Activated naive CD4-positive, alpha-beta T cell treated with anti-CD3 and anti-CD28 coated beads, Interleukin-2, amount 50 U/mL, for 24 hours (primary cell): Measurements from ENCODE around the gene ZNF362.
"Not testable (repeated sequence)": the region's sequence is repeated elsewhere in the genome, so short reads cannot be mapped to it uniquely, and the experiment has no call there.

Experiments used
- H3K27ac Mint-ChIP-seq: one replicate; pipeline ENCODE4 v1.8.0; 2021; ENCODE audit warnings: mild to moderate bottlenecking, mixed read lengths
- H3K27me3 Mint-ChIP-seq: one replicate; pipeline ENCODE4 v1.8.0; 2021; ENCODE audit warnings: mixed read lengths
- H3K36me3 Mint-ChIP-seq: one replicate; pipeline ENCODE4 v1.8.0; 2021; ENCODE audit warnings: mixed read lengths
- H3K4me1 Mint-ChIP-seq: one replicate; pipeline ENCODE4 v1.8.0; 2021; ENCODE audit warnings: mixed read lengths
- H3K4me3 Mint-ChIP-seq: one replicate; pipeline ENCODE4 v1.8.0; 2021; ENCODE audit warnings: mild to moderate bottlenecking, mixed read lengths
- H3K9me3 Mint-ChIP-seq: one replicate; pipeline ENCODE4 v1.8.0; 2021; ENCODE audit warnings: mixed read lengths

Gene ZNF362

DNA sequence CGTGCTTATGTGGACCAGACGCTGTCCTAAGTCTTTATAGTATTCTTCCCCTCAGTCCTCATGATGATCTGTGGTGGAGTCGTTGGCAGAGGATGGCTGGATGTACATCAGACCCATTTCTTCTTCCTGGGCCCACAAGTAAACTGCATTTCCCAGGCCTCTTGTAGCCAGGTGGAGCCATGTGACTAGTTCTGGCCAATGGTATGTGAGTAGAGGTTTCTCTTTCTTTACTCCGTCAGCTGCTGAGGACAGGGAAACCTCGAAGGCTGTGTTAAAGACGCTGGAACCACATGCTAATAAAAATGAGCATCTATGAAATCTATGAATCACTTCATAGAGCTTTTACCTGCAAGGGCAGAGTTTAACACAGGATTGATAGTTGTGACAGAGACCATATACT is 18.7 kb upstream of the ZNF362 start:
- no peaks in the 10 kb centered on the region for H3K9me3 Mint-ChIP-seq
- H3K4me1 Mint-ChIP-seq, result peaks cover 4% of the 10 kb centered on the region
- H3K27ac Mint-ChIP-seq, result no peak overlapping the region
- no peaks in the 10 kb centered on the region for H3K36me3 Mint-ChIP-seq
- no peaks in the 10 kb centered on the region for H3K27me3 Mint-ChIP-seq
- H3K4me3 Mint-ChIP-seq, result no peak overlapping the region

DNA sequence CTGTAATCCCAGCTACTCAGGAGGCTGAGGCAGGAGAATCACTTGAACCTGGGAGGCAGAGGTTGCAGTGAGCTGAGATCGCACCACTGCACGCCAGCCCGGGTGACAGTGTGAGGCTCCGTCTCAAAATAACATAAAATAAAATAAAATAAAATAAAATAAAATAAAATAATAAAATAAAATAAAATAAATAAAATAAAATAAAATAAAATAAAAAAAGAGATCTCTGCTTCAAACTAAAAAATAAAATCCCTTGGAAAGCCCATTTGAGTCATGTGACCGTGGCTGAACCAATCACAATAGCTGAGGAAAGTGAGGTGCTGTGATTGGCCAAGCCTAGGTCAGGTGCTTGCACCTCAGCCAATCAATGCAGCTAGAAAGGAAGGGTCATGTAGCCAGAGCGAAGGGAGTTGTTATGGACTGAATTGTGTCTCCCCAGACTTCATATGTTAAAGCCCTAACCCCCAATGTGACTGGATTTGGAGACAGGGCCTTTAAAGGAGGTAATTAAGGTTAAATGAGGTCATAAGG is 18.0 kb upstream of the ZNF362 start:
- not testable (repeated sequence) for H3K9me3 Mint-ChIP-seq, H3K27me3 Mint-ChIP-seq, H3K27ac Mint-ChIP-seq, H3K4me1 Mint-ChIP-seq, H3K36me3 Mint-ChIP-seq, H3K4me3 Mint-ChIP-seq

DNA sequence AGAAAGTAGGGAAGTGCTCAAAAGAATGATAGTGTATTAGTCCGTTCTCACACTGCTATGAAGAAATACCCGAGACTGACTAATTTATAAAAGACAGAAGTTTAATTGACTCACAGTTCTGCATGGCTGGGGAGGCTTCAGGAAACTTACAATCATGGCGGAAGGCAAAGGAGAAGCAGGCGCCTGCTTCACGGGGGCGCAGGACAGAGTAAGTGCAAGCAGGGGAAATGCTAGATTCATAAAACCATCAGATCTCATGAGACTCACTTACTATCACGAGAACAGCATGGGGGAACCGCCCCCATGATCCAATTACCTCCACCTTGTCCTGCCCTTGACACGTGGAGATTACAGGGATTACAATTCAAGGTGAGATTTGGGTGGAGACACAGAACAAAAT is 16.9 kb upstream of the ZNF362 start:
- not testable (repeated sequence) for H3K4me3 Mint-ChIP-seq, H3K27ac Mint-ChIP-seq, H3K9me3 Mint-ChIP-seq, H3K4me1 Mint-ChIP-seq, H3K27me3 Mint-ChIP-seq, H3K36me3 Mint-ChIP-seq

DNA sequence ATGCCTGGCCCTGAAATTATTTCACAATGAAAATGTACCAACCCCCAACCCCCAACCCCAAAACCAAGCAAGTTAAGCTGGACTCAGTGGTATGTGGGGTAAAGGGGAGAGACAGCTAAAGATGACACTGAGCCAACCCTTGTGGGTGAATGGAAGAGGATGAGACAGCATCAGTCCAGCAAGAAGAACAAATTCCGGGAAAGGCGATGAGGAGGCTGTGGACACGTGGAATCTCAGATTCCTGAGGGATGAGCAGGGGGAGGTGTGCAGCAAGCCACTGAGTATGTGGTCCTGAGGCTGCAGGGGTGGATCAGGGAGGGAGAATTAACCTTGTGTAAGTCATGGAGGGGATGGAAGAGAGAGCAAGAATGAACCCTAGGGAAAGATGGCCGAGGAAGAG is 14.4 kb upstream of the ZNF362 start:
- Mint-ChIP-seq H3K36me3 (no peaks in the 10 kb centered on the region), H3K9me3 (no peaks in the 10 kb centered on the region), H3K4me3 (no peak overlapping the region), H3K27ac (no peak overlapping the region), H3K27me3 (no peaks in the 10 kb centered on the region), H3K4me1 (peaks cover 4% of the 10 kb centered on the region)

DNA sequence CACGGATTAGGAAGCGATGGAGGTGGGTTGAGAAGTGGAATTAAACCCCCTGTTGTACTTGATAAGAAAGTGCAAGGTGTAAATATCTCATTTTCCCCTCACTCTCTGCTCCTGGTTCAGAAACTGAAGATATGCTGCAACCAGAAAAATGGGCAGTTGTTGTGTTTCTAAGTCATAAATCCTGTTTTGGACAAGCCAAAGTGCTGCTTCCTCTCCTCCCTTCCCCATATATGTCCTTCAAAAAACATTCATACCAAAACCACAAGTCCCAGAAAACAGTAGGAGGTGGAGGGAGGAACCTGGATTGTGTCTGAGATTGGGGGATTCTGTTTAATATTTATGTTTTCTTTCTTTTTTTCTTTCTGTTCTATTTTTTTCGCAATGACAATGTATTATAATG is 13.6 kb upstream of the ZNF362 start:
- H3K27me3 Mint-ChIP-seq, result no peaks in the 10 kb centered on the region
- H3K9me3 Mint-ChIP-seq, result no peaks in the 10 kb centered on the region
- peaks cover under 1% of the 10 kb centered on the region for H3K4me1 Mint-ChIP-seq
- no peak overlapping the region for H3K27ac Mint-ChIP-seq
- H3K4me3 Mint-ChIP-seq, result no peak overlapping the region
- H3K36me3 Mint-ChIP-seq, result no peaks in the 10 kb centered on the region

DNA sequence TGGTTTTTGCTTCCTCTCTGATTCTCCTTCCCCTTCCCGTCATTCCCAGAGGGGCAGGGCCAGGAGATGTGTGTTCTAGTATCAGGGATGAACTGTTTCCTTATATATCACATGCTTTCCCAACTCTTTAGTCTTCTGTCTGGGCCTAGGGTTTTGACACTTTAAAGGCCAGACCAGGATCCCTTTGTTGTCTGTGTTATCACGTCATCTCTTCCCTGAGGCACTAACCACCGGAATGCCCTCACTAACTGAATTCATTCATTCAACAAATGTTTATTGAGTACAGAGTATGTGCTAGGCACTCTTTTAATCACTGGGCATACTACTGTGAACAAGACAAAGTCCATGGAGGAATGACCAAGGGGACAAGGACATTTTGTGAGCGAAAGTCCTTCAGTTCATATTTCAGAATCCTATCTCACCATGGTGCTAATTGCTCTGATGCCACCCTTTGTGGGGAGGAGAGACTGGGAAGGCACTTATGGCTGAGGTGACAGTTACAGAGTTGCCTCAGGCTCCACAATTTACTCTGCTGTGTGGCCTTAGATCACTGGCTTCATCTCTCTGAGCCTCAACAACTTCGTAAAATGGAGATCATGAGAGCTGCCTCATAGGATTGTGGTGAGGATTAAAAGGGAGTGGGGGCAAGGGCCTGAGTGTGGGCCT is 12.0 kb upstream of the ZNF362 start:
- H3K9me3 Mint-ChIP-seq, result no peaks in the 10 kb centered on the region
- H3K27me3 Mint-ChIP-seq, result no peaks in the 10 kb centered on the region
- H3K4me3 Mint-ChIP-seq, result no peak overlapping the region
- H3K36me3 Mint-ChIP-seq, result no peaks in the 10 kb centered on the region
- H3K27ac Mint-ChIP-seq, result no peak overlapping the region
- H3K4me1 Mint-ChIP-seq, result no peaks in the 10 kb centered on the region

DNA sequence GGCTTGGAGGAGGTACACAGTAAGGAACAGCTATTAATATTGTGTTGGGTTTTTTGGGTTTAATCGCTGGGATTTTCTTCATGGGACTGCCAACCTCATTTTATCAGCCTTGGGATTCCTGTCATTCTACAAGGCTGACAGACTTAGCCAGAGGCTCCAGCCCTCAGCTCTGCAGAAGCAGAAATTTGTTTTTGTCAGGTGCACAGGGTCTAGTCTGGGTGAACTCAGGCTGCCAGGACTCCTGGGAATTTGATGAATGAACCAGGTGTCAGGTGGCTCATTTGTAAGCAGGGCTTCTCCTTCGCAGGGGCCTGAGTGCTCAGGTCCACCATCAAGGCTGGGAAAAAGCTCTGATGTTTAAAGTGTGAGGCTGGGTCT is 11.5 kb upstream of the ZNF362 start:
- Mint-ChIP-seq H3K4me3 (no peak overlapping the region), H3K27ac (no peak overlapping the region), H3K9me3 (no peaks in the 10 kb centered on the region), H3K4me1 (no peaks in the 10 kb centered on the region), H3K27me3 (no peaks in the 10 kb centered on the region), H3K36me3 (no peaks in the 10 kb centered on the region)

DNA sequence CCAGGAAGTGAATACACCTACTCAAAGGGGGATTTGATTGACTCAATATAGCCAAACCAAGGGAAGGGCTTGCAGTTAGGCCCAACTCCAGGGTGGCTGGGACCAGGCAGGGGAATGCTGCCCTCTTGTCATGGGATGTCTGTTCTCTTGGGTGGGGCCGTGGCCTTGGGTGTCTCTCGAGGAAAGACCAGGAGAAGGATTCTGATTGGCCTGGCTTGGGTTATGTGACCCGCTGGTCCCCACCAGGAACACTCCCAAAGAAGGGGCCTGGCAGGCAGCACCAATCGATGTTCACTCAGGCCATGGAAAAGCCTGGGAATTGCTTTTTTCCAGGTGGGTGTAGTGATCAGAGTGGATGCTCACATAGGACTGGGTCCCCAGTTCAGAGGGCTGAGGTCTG is 10.1 kb upstream of the ZNF362 start:
- H3K36me3 Mint-ChIP-seq, result no peaks in the 10 kb centered on the region
- no peaks in the 10 kb centered on the region for H3K9me3 Mint-ChIP-seq
- no peaks in the 10 kb centered on the region for H3K27me3 Mint-ChIP-seq
- H3K27ac Mint-ChIP-seq, result no peak overlapping the region
- no peak overlapping the region for H3K4me3 Mint-ChIP-seq
- no peaks in the 10 kb centered on the region for H3K4me1 Mint-ChIP-seq

DNA sequence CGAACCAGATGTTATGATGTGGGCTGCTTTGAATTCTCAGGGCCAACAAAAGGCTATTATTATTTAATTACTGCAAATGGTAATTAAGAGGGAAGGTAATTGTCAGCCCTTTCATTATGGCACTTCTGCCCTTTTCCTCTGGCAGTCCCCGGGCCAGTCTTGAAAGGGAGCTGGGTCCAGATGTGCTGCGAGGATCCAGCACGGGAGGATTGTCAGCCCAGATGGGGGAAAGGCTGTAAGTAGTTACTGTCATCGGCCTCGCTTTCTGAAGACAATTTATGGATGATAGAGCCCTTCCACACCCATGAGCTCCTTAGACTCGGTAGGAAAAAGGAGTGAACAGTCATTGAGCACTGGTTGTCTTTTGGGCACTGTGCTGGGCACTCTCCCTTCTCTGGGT is 8.7 kb upstream of the ZNF362 start:
- H3K4me1 Mint-ChIP-seq, result no peaks in the 10 kb centered on the region
- H3K27me3 Mint-ChIP-seq, result no peaks in the 10 kb centered on the region
- H3K4me3 Mint-ChIP-seq, result no peak overlapping the region
- H3K27ac Mint-ChIP-seq, result no peak overlapping the region
- no peaks in the 10 kb centered on the region for H3K9me3 Mint-ChIP-seq
- H3K36me3 Mint-ChIP-seq, result no peaks in the 10 kb centered on the region

DNA sequence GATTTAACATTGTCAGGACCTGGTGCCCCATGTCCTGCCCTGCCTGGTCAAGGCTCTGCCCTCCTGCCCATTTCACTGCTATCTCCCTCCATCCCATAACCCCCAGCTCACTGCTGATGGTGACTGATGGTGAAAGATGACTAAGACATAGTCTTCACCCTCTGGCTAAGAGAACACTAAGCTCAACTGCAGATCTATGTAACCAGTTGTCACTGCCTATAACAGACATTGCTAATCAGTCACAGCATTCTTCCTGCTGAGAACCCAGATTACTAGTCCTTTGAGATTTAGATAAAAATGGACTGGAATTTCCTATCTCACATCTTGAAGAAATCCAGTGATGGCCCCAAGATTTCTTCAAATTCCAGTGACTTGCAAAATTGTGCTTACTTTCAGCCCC is 8.0 kb upstream of the ZNF362 start:
- no peaks in the 10 kb centered on the region for H3K36me3 Mint-ChIP-seq
- no peaks in the 10 kb centered on the region for H3K4me1 Mint-ChIP-seq
- no peaks in the 10 kb centered on the region for H3K27me3 Mint-ChIP-seq
- H3K9me3 Mint-ChIP-seq, result no peaks in the 10 kb centered on the region
- no peak overlapping the region for H3K4me3 Mint-ChIP-seq
- H3K27ac Mint-ChIP-seq, result no peak overlapping the region

DNA sequence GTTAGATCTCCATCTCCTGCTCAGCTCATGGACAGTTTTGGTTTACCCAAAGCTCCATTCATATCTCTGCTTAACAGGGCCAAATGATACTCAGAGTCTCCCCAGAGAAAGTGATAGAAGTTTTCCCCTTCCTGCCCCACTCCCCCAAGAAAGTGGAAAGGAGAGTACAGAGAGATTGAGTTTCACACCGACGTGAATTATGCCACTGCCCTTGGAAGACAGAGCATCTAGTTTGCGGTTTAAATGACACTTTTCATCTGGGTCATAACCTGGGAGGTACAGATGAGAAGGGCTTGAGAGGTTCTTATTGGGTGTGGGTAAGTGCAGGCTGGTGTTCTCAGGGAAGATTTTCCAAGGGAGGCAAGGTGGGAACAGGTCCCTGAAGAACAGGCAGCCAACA is 6.9 kb upstream of the ZNF362 start:
- H3K36me3 Mint-ChIP-seq, result no peaks in the 10 kb centered on the region
- H3K27ac Mint-ChIP-seq, result no peak overlapping the region
- H3K4me1 Mint-ChIP-seq, result no peaks in the 10 kb centered on the region
- H3K4me3 Mint-ChIP-seq, result no peak overlapping the region
- no peaks in the 10 kb centered on the region for H3K27me3 Mint-ChIP-seq
- H3K9me3 Mint-ChIP-seq, result no peaks in the 10 kb centered on the region

DNA sequence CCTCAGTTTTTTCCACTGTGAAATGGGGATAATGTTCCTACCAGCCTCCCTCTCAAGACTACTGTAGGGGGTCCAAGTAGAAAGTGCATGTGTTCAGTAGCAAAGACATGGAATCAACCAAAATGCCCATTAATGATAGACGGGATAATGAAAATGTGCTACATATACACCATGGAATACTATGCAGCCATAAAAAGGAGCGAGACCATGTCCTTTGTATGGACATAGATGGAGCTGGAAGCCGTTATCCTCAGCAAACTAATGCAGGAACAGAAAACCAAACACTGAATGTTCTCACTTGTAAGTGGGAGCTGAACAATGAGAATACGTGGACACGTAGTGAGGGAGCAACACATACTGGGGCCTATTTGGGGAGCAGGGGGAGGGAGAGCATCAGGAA is 6.1 kb upstream of the ZNF362 start:
- no peak overlapping the region for H3K4me3 Mint-ChIP-seq
- no peak overlapping the region for H3K27ac Mint-ChIP-seq
- H3K9me3 Mint-ChIP-seq, result no peaks in the 10 kb centered on the region
- no peaks in the 10 kb centered on the region for H3K36me3 Mint-ChIP-seq
- no peaks in the 10 kb centered on the region for H3K27me3 Mint-ChIP-seq
- no peaks in the 10 kb centered on the region for H3K4me1 Mint-ChIP-seq

DNA sequence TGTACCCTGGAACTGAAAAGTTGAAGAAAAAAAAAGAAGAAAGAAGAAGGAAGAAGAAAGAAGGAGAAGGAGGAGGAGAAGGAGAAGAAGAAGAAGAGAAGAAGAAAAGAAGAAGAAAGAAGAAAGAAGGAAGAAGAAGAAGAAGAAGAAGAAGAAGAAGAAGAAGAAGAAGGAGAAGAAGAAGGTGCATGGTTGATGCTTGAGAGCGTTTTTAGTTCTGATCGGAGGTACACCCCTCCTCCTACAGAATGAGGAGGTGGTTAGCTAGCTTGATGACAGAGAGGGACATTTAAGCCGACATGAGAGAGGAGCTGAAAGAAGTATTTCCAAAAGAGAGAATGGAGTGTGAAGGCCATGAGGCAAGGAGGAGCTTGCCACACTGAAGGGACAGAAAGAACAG is 5.6 kb upstream of the ZNF362 start:
- no peaks in the 10 kb centered on the region for H3K27me3 Mint-ChIP-seq
- H3K27ac Mint-ChIP-seq, result peak overlapping the region; percentile 24
- H3K9me3 Mint-ChIP-seq, result no peaks in the 10 kb centered on the region
- H3K4me1 Mint-ChIP-seq, result no peaks in the 10 kb centered on the region
- H3K36me3 Mint-ChIP-seq, result no peaks in the 10 kb centered on the region
- no peak overlapping the region for H3K4me3 Mint-ChIP-seq

DNA sequence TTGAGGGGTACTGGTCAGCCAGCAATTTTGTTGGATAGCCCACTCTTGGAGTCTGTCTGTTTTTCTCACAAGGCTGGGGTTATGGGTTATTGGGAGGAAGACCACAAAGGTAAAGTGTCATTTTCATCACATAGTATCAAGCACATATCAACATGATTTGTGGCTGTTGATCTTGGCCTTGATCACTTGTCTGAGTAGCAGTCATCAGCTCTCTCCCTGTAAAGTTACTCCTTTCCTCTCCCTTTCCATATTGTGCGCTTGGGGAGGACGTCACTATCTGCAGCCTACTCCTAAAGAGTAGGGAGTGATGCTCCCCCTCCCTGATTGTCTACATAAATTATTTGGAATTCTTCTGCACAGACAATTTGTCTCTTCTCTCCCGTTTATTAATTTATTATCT is 1.8 kb upstream of the ZNF362 start:
- Mint-ChIP-seq H3K4me3 (no peak overlapping the region), H3K36me3 (no peaks in the 10 kb centered on the region), H3K27ac (peak overlapping the region; percentile 85), H3K9me3 (no peaks in the 10 kb centered on the region), H3K27me3 (no peaks in the 10 kb centered on the region), H3K4me1 (peaks cover 22% of the 10 kb centered on the region)

DNA sequence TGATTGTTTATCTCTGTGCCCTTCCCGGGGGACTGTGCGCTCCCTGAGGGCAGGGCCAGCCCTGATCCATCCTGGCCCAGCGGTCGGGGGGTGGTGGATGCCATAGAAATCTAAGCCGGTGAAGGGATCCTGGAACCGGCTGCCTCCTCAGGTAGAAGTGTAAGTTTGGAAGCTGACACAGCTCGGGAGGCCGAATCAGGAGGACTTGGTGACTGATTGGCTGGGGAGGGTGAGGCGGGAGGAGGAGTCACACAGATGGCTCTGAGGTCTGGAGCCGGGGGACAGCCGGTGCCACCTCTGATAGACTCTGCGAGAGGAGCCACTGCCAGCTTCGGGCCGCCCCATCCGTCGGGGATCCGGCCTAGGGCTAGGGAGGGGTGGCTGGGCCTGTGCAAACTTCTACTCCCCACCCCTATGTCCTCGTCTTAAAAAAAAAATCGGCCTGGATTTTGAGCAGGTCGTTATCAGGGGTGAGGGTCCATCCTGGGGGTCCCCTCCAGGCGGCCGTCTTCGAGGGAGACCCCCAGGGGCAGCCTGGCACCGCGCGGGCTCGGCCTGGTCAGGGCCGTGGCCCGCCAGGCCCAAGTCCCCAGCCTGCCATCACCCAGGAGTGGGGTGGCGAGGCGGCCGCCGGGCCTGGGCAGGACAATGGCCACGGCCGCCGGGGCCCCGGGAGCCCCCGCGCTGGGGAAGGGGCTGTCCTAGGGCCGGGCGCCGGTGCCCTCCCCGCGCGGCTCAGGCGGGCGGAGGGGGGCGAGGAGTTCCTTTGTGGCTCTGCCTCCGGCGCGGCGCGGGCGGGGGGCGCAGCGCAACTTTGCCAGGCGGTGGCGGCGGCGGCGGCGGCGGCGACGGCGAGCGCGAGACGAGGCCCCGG is 708 bp upstream of the ZNF362 start:
- peaks cover 33% of the 10 kb centered on the region for H3K4me1 Mint-ChIP-seq

DNA sequence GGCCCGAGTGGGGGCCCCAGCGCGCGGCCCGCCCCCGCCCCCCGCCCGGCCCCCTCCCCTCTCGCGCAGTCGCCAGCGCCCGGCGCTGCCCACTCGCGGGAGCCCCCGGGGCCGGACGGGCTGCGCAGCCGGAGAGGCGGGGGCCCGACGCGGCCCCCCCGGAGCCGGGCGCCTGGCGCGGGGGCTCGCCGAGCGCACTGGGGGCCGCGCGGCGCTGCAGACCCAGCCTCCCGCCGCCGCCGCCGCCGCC is 146 bp upstream of the ZNF362 start:
- peaks cover 36% of the 10 kb centered on the region for H3K4me1 Mint-ChIP-seq
- H3K4me3 Mint-ChIP-seq, result peak overlapping the region; percentile 30
- H3K9me3 Mint-ChIP-seq, result no peaks in the 10 kb centered on the region
- H3K27me3 Mint-ChIP-seq, result no peaks in the 10 kb centered on the region
- H3K36me3 Mint-ChIP-seq, result no peaks in the 10 kb centered on the region
- H3K27ac Mint-ChIP-seq, result no peak overlapping the region

More for the DNA sequence above, 708 bp upstream of the ZNF362 start:
- no peaks in the 10 kb centered on the region for H3K27me3 Mint-ChIP-seq
- H3K4me3 Mint-ChIP-seq, result peak overlapping the region; percentile 59
- no peaks in the 10 kb centered on the region for H3K9me3 Mint-ChIP-seq
- no peaks in the 10 kb centered on the region for H3K36me3 Mint-ChIP-seq
- peak overlapping the region; percentile 17 for H3K27ac Mint-ChIP-seq
